Cerebellar nuclear complex (tissue), 1 donor: Measurements from ENCODE around the gene KRTAP1-1.
"Not testable (repeated sequence)": the region's sequence is repeated elsewhere in the genome, so short reads cannot be mapped to it uniquely, and the experiment has no call there.

ENCODE experiments used
- DNase-seq, 2 experiments: peaks; one replicate each; lab custom pipeline; 2025; lab: John Stamatoyannopoulos, UW

Gene KRTAP1-1

DNA sequence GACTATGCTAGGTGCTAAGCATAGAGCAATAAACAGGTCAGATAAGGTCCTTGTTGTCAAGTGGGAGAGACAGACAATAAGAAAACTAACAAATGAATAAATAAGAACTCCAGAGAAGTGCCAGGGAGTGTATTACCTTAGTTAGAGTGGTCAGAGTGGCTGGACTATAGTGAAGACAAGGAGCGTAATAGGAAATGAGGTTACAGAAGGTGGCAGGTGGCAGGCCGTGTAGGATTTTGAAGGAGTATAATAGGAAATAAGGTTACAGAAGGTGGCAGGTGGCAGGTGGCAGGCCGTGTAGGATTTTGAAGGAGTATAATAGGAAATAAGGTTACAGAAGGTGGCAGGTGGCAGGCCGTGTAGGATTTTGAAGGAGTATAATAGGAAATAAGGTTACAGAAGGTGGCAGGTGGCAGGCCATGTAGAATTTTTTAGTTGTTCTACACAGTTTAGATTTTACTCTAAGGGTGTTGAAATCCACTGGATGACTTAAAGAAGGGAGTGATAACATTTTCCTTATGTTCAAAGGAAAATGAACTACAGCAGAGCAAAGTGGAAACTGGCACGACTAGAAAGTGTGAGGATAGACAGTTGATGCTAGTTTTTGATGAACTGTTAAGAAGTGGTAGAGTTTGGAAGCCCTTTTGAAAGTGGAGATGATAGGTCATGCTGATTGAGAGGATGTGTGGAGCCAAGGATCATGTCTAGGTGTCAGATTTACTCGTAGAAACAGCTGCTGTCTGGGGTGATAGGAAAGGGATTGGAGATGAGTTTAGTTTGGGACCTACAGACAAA, 28.7 kb downstream of the KRTAP1-1 start:
- peak in 1 of 2 experiments; percentile 8 for DNase-seq

DNA sequence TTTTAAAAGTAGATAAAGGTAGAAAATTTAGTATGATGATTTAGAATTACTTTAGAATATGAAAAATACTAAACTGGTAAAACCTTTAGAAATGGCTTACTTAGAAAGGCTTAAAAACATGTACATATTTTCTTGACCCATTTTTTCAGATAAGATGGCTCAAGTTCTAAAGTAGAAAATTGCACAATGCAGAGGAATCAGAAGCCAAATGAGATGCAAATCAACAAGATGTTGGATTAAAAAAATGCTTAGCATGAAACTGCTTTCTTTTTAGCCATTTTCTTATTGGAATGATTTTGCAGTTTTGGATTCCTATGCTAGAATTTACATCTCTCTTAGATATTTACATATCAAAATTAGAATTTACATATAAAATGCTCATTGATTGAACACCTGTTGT, 30.8 kb downstream of the KRTAP1-1 start:
- DNase-seq, result no peak

DNA sequence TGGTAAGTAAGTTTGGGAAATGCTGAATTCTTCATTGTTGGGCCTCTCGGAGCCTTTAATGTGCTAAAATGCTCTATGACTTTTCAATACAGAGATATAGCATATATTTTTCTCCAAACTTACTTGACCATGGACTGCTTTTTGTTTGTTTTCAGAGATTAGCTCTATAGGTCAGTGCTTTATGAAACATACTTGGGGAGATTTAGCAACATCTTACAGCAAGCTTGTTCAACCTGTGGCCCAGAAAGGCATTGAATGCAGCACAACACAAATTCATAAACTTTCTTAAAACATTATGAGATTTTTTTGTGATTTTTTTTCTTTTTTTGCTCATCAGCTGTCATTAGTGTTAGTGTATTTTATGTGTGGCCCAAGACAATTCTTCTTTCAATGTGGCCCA, 31.3 kb downstream of the KRTAP1-1 start:
- DNase-seq, result no peak

DNA sequence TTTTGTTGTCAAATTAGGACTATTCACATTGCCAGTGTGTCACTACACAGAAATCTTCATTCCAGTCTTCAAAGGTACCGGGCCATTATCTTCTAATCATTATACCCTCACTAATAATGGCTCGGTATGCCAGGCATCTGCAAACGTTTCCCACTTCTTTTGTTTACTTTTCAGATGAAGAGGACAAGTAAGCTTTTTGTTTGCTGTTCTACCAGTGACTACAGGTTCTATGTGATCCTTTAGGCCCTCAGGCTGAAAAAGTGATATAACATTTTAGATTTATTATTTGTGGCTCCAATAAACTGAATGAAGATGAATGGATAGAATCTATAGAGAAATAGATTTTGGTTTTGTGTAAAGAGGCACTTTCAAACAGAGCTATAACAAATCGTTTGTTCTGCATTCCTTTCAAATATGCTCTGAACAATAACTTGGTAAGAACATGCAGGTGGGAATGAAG, 31.9 kb downstream of the KRTAP1-1 start:
- no peak for DNase-seq

DNA sequence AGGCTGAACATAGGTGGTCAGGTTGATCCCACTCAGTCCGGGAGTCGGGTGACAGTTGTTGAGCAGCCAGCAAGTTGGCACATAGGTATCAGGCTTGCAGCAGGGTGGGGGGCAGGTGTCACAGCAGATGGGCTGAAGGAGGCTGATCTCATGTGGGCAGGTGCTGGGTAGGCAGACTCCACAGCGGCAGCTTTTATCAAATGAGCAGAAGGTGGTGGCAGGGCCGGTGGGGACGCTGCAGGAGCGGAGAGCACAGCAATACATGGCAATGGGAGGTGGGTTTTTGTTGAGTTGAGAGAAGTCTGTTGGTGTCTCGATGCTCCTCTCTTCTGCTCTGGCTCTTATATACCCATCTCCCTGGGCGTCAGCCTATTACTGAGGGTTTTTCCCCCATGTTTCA, 32.4 kb downstream of the KRTAP1-1 start, which contains the start of gene KRTAP3-1:
Gene KRTAP3-1, minus strand, starts transcription at position 318 of the 400 bp plus-strand sequence. Its CDS starts 54 bp downstream, at position 264.
- no peak for DNase-seq

DNA sequence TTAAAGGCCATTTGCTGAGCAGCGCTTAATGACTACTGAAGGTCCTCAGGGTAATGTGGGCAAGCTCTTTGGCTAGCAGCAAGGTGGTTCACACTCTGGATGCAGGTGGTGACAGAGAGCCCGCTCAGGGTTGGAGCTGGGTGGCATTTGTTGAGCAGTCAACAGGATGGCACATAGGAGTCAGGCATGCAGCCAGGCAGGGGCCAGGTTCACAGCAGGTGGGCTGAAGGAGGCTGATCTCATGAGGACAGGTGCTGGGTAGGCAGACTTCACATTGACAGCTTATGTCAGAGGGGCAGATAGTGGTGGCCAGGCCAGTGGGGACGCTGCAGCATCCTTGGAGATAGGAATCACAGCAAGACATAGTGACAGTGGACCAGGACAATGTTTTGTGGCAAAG, 36.9 kb downstream of the KRTAP1-1 start:
- DNase-seq, result no peak

DNA sequence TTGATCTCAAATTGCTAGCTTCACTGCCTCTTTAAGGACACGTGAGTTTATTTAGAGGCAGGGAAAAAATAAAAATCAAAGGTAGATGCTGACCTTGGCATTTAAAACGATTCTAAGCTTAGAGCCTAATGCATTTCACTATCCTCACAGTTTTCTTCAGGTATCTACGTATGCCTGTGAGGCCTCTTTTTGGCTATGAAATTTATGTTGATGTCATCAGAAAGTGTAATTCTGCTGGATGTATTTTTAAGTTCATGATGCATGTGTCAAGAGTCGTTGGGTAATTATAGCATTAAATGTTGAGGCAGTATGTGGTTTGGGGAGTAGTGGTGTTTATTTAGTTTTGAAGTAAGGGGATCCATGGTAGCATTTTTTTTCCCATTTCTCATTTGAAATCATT, 37.3 kb downstream of the KRTAP1-1 start:
- DNase-seq, result no peak

DNA sequence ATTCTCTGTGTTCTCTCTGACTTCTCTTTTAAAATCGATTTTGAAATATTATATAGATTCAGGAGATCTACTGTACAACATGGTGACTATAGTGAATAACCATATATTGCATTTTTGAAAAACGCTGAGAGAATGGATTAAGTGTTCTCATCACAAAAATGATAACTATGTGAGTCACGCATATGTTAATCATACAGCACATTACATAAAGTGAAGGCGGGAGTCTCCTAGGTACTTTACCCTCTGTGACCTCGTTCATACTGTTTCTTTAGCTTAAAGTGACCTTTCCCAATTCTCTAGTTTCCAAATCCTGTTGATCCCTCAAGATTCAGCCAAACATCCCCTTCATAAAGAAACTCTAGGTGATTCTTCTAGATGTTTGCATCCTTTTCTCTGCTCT, 38.4 kb downstream of the KRTAP1-1 start:
- no peak for DNase-seq

DNA sequence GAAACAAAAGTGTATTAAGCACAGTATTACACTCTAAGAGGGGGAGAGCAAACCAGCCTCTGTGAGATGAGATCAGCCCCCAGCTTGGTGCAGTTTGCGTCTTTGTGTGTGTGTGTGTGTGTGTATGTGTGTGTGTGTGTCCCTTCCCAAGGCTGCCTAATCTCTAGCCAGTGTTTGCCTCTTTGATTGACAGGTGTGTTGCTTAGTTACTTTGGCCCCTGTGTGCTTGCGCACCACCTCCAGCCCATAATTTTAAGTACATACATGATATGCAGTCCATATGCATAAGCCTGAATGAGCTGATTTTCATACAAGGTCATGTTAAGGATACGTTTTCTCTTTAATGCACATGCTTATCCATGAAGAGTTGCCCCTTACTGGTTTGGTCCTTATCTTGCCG, 39.5 kb downstream of the KRTAP1-1 start:
- DNase-seq, result no peak

DNA sequence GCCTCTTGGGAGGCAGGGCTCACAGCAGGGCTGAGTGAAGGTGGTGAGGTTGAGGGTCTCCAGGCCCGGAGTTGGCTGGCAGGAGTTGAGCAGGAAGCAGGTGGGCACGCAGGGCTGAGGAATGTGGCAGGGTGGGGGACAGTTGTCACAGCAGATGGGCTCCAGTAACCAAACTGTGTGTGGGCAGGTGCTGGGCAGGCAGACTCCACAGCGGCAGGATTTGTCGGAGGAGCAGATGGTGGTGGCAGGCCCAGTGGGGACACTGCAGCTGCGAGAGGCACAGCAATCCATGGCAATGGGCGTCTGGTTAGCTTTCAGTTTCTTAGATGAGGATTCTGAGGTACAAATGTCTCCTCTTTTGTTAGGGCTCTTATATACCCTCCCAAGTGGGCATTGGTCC, 41.7 kb downstream of the KRTAP1-1 start, which contains the start of gene KRTAP3-2:
Gene KRTAP3-2, minus strand, starts transcription at position 344 of the 400 bp plus-strand sequence. Its CDS starts 53 bp downstream, at position 291.
- not testable (repeated sequence) for DNase-seq

DNA sequence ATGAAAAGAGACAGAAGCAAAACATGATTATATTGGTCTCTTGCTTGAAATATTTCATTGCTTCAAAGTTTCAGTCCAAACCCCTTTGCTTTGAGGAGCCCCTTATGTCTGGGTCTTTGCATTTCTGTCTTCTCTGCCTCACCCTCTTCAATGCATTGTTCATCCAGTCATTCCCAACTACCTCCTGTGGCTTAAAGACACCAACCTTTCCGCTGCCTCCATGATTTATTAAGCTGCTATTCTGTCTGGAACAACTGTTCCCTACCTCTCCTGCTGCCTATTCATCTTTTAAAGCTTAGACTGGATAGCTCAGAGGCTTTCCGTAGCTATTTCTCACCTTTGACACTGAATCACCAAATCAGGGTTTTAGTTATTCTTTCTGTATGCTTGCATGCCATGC, 43.9 kb downstream of the KRTAP1-1 start:
- DNase-seq, result no peak

DNA sequence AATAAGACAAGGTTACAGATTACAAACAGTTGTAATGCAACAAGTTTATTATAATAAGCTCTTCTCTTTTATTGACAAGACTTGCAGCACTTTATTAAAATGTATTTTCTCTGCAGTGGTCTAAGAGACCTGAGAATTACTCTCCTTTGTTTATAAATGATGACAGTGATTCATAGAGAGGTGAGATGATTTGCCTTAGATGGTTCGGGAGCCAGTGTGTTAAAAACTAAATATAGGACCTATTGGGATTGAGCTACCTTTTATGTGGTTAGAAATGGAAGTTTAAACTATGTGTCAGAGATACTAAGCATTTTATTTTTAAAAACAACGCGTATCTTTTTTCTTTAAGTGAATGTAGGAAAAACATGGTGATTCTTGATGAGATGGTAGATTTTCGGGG, 44.4 kb downstream of the KRTAP1-1 start:
- no peak for DNase-seq

DNA sequence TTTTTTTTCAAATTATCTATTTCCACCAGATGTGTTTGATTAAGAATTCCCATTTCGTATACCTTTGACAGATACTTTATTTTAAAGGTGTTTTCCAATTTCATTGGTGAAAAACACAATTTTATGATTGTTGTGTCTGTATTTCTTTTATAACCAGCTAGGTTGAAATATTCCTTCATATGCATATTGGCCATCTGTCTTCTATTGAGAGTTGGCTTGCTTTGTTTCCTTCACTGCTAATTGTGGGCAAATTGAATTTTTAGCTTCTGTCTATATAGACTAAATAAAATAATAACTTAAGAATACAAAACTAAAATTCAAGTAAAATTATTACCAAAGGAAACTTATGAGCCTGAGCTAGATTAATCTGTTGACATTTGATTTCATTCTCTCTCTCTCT, 46.1 kb downstream of the KRTAP1-1 start:
- no peak for DNase-seq

DNA sequence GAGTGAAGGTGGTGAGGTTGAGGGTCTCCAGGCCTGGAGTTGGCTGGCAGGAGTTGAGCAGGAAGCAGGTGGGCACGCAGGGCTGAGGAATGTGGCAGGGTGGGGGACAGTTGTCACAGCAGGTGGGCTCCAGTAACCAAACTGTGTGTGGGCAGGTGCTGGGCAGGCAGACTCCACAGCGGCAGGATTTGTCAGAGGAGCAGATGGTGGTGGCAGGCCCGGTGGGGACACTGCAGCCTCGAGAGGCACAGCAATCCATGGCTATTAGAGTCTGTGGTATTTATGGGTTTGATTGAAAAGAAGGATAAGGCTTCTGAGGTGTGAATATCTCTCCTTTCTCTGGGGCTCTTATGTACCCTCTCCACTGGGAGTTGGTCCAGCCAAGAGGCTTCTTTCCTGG, 47.4 kb downstream of the KRTAP1-1 start, which contains the start of gene KRTAP3-3:
Gene KRTAP3-3, minus strand, starts transcription at position 326 of the 400 bp plus-strand sequence. Its CDS starts 67 bp downstream, at position 259.
- DNase-seq, result no peak

DNA sequence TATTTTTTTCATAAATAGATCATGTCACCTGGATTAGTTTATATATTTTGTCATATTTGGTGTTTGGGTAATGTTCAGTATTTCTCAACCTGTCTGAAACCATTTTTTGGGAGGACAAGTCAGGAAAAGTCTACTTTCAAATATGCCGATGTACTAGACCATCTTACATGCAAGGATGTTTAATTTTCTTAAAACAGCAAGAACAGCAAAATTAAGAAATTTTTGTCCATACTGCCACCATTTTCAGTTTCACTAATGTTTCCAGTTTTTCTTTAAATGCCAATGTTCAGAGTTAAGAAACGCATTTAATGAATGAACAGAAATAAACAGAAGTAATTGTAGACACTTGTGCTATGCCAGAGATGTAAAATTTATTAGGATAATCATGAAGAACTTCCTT, 48.2 kb downstream of the KRTAP1-1 start:
- no peak for DNase-seq

DNA sequence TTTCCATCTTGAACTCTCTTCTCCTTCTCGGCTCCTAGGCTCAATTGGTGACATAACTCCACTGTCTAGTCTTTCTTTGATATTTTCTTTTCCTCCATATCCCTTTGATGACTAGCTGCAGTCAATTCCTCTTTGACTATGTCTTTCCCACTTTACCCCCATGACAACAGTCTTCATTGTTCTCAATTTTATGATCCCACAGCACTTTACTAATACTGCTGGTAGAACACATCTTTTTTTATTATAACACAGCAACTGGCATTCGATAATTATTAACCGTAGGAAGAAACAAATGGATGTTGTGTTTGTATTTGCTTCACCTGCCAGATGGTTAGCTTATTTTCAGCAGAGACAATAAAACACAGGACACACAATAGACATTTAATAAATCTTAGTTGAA, 48.6 kb downstream of the KRTAP1-1 start:
- DNase-seq, result no peak
